Measurements from ENCODE around the gene CAMK2G.

The CAMK2G gene

GRCh38 chr10:73827346-73828089 is 46.8 kb downstream of the CAMK2G start:
- H3K27ac ChIP-seq = no peak overlapping the region
- no peak for TF ChIP-seq CTCF (conservative IDR thresholded peaks at IDR 0.05)

GRCh38 chr10:73824146-73824725 is 50.1 kb downstream of the CAMK2G start:
- no peak overlapping the region for H3K27ac ChIP-seq
- TF ChIP-seq CTCF (conservative IDR thresholded peaks at IDR 0.05) = no peak

- TF ChIP-seq CTCF (conservative IDR thresholded peaks at IDR 0.05) = no peak
- H3K27ac ChIP-seq = no peak overlapping the region
Observed at GRCh38 chr10:73823391-73823790, 51.0 kb downstream of the CAMK2G start.

GRCh38 chr10:73819513-73820093 is 54.8 kb downstream of the CAMK2G start:
- TF ChIP-seq CTCF (conservative IDR thresholded peaks at IDR 0.05) = peak; percentile 69

GRCh38 chr10:73819081-73819480 is 55.3 kb downstream of the CAMK2G start:
- TF ChIP-seq CTCF (conservative IDR thresholded peaks at IDR 0.05) = no peak
- H3K27ac ChIP-seq = peak overlapping the region; percentile 72

More at GRCh38 chr10:73819513-73820093, 54.8 kb downstream of the CAMK2G start:
- H3K27ac ChIP-seq = peak overlapping the region; percentile 72

- TF ChIP-seq CTCF (conservative IDR thresholded peaks at IDR 0.05) = no peak
- H3K27ac ChIP-seq = peak overlapping the region; percentile 72; the same call in 1 of the 2 replicates
Observed at GRCh38 chr10:73818402-73818801, 56.0 kb downstream of the CAMK2G start.

GRCh38 chr10:73817826-73818225 is 56.5 kb downstream of the CAMK2G start:
- H3K27ac ChIP-seq = peak overlapping the region; percentile 72; the same call in 1 of the 2 replicates
- no peak for TF ChIP-seq CTCF (conservative IDR thresholded peaks at IDR 0.05)
